HepG2 (cell line): Measurements from ENCODE around the gene PPM1H. TPM values are rescaled to one million over a fixed set of nuclear protein-coding genes. Genes with fewer than 3 reads are reported as not detected.

Experiments
- ATAC-seq: fragments of 200-7000 bp; cut with Tn5 transposase; 3 replicates; pipeline ENCODE4 v1.9.1; 2020; ENCODE audit warnings: mild to moderate bottlenecking, moderate library complexity
- BruUV-seq: library from RNA; stranded (reverse); fragments of 400-500 nt; replicated peaks from 2 replicates; lab custom pipeline; 2021; lab: Mats Ljungman, UMichigan
- CTCF ChIA-PET: fragments of 300-600 bp; formaldehyde crosslinking; extraction: SDS; loops from one replicate; lab custom pipeline; 2021; ENCODE audit warnings: low total read pairs, inconsistent platforms, low intra/inter-chr PET ratio; lab: Yijun Ruan, JAX
- POLR2A ChIA-PET: fragments of 350-600 bp; sonication (Branson Sonifier 250); formaldehyde crosslinking; loops from one replicate; lab custom pipeline; 2020; ENCODE audit warnings: antibody characterized with exemption, inconsistent platforms; lab: Yijun Ruan, JAX
- DNase-seq: peaks from one replicate; pipeline ENCODE4 v3.0.0-alpha.2; 2015; ENCODE audit warnings: low spot score
- FAIRE-seq: peaks from 3 replicates; lab custom pipeline; 2011; peaks lifted over from hg19 to GRCh38; lab: Jason Lieb, UNC
- H2AFZ ChIP-seq: one replicate; pipeline ENCODE4 v1.6.1; 2011; ENCODE audit warnings: low read length, inconsistent platforms
- H3K27ac ChIP-seq: fragments of 300-600 bp; 3 replicates; pipeline ENCODE4 v1.8.0; 2011; ENCODE audit warnings: mixed run types, mild to moderate bottlenecking, mixed read lengths, low read length, inconsistent platforms; ENCODE audit not compliant: insufficient read depth; ENCODE audit errors: extremely low read length
- H3K27me3 ChIP-seq, 2 experiments: fragments of 200-600 bp in 1 of 2; 2 replicates in 1 of 2; 3 replicates in 1 of 2; pipeline versions ENCODE4 v1.6.0 to v1.8.0; 2011; ENCODE audit warnings: low read length in 2 of 2, mild to moderate bottlenecking in 2 of 2, moderate library complexity in 2 of 2, inconsistent platforms in 1 of 2; ENCODE audit not compliant: insufficient read depth in 2 of 2, control insufficient read depth in 1 of 2
- H3K36me3 ChIP-seq, 2 experiments: fragments of 200-600 bp in 1 of 2; replicated peaks in 1 of 2; 2 replicates in 1 of 2; 3 replicates in 1 of 2; pipeline versions ENCODE4 v1.5.1 to v1.8.0; 2011; ENCODE audit warnings: low read length in 2 of 2, inconsistent platforms in 1 of 2; ENCODE audit not compliant: insufficient read depth in 2 of 2, control insufficient read depth in 1 of 2
- H3K4me1 ChIP-seq: 2 replicates; pipeline ENCODE4 v1.5.1; 2012; ENCODE audit warnings: low read length, inconsistent platforms; ENCODE audit not compliant: insufficient read depth
- H3K4me2 ChIP-seq: 2 replicates; pipeline ENCODE4 v1.6.0; 2011; ENCODE audit warnings: low read depth, low read length, inconsistent platforms
- H3K4me3 ChIP-seq, 3 experiments: fragments of 200-600 bp in 1 of 3; sonication (generic), shearing (Covaris generic) in 1 of 3; replicated peaks in 1 of 3; 2 replicates each; pipeline ENCODE4 v1.5.1; 2011 to 2016; ENCODE audit warnings: low read length in 3 of 3, inconsistent platforms in 2 of 3, low read depth in 2 of 3, mild to moderate bottlenecking in 2 of 3, control low read depth in 1 of 3, mixed read lengths in 1 of 3; ENCODE audit not compliant: insufficient read depth in 1 of 3
- H3K79me2 ChIP-seq: one replicate; pipeline ENCODE4 v1.6.1; 2011; ENCODE audit warnings: low read length, inconsistent platforms; ENCODE audit not compliant: insufficient read depth
- H3K9ac ChIP-seq: 2 replicates; pipeline ENCODE4 v1.6.0; 2011; ENCODE audit warnings: mild to moderate bottlenecking, low read depth, low read length, inconsistent platforms; ENCODE audit not compliant: insufficient read depth
- H3K9me3 ChIP-seq: 2 replicates; pipeline ENCODE4 v1.5.1; 2012; ENCODE audit warnings: mild to moderate bottlenecking, low read length
- H4K20me1 ChIP-seq: 2 replicates; pipeline ENCODE4 v1.6.0; 2011; ENCODE audit warnings: inconsistent platforms, mild to moderate bottlenecking, low read length, moderate library complexity; ENCODE audit not compliant: insufficient read depth
- ATAD3A ChIP-seq: sonication (generic); formaldehyde crosslinking; IDR thresholded peaks from 2 replicates; pipeline ENCODE4 v1.4.0; 2020; ENCODE audit warnings: missing genetic modification reagents
- HNRNPUL1 ChIP-seq: fragments of 200-400 bp; formaldehyde crosslinking; IDR thresholded peaks from 2 replicates; pipeline ENCODE4 v1.6.1; 2017; ENCODE audit warnings: low read depth, mild to moderate bottlenecking, low read length, moderate library complexity
- KDM4B ChIP-seq: sonication (generic); formaldehyde crosslinking; IDR thresholded peaks from 2 replicates; pipeline ENCODE4 v1.4.0; 2020; ENCODE audit warnings: missing genetic modification reagents
- SCMH1 ChIP-seq: sonication (generic); formaldehyde crosslinking; IDR thresholded peaks from 2 replicates; pipeline ENCODE4 v1.9.0; 2021; ENCODE audit warnings: missing genetic modification reagents, mild to moderate bottlenecking, borderline replicate concordance
- SIN3B ChIP-seq: fragments of 150-350 bp; IDR thresholded peaks from 2 replicates; pipeline ENCODE4 v1.6.1; 2014; ENCODE audit warnings: low read length
- SP4 ChIP-seq: sonication (generic); formaldehyde crosslinking; IDR thresholded peaks from 2 replicates; pipeline ENCODE4 v1.8.1; 2023; ENCODE audit warnings: mild to moderate bottlenecking, missing genetic modification reagents
- YY1 ChIP-seq: IDR thresholded peaks from 2 replicates; pipeline ENCODE4 v1.6.1; 2011; ENCODE audit warnings: low read length, low read depth, moderate library complexity, mild to moderate bottlenecking; ENCODE audit not compliant: insufficient read depth, insufficient replicate concordance
- ZBTB1 ChIP-seq: sonication (generic); formaldehyde crosslinking; IDR thresholded peaks from 2 replicates; pipeline ENCODE4 v1.4.0; 2020; ENCODE audit warnings: missing genetic modification reagents, borderline replicate concordance
- ZNF225 ChIP-seq: sonication (generic); formaldehyde crosslinking; IDR thresholded peaks from 2 replicates; pipeline ENCODE4 v1.4.0; 2020; ENCODE audit warnings: mild to moderate bottlenecking, missing genetic modification reagents
- ZNF510 ChIP-seq: sonication (generic); formaldehyde crosslinking; IDR thresholded peaks from 2 replicates; pipeline ENCODE4 v1.4.0; 2020; ENCODE audit warnings: low read depth, mild to moderate bottlenecking, missing genetic modification reagents
- ZNF589 ChIP-seq: sonication (generic); formaldehyde crosslinking; conservative IDR thresholded peaks from 2 replicates; pipeline ENCODE4 v1.8.0; 2022; ENCODE audit warnings: mild to moderate bottlenecking, moderate library complexity, missing genetic modification reagents
- ZSCAN22 ChIP-seq: sonication (generic); formaldehyde crosslinking; IDR thresholded peaks from 2 replicates; pipeline ENCODE4 v1.4.0; 2020; ENCODE audit warnings: mild to moderate bottlenecking, missing genetic modification reagents
- WGBS: methylation state at CpG from one replicate; pipeline ENCODE4 v1.1.6; 2017; ENCODE audit warnings: low lambda C conversion rate; 5-methylcytosine and 5-hydroxymethylcytosine counted together
- in situ Hi-C: cut with HindIII; loops from 2 replicates; pipeline ENCODE4 v1.10.0; 2017; ENCODE audit warnings: low pct_unique_long_range_greater_than_20kb; ENCODE audit not compliant: extremely low pct_ligation_motif_present
- intact Hi-C: fragments of 100-400 bp; cut with micrococcal nuclease; formaldehyde crosslinking; loops from one replicate; pipeline ENCODE4 v1.10.0; 2022; ENCODE audit not compliant: unreplicated experiment
- polyA plus RNA-seq, 8 experiments: library from polyadenylated mRNA; depleted of rRNA in 3 of 8; stranded (reverse) in 7 of 8; unstranded in 1 of 8; fragments of >200 nt; fragmentation: Illumina TruSeq in 4 of 8; extraction: Trizol in 4 of 8; gene quantifications; 2 replicates each; pipeline versions ENCODE4 v1.2.1 to v1.2.3, GENCODE V29; 2011 to 2016; ENCODE audit warnings: low read depth in 4 of 8, missing spikeins in 1 of 8, mixed read lengths in 1 of 8; ENCODE audit not compliant: insufficient read depth in 1 of 8
- total RNA-seq, 5 experiments: library from RNA; depleted of rRNA; stranded (reverse); fragments of >200 nt; fragmentation: Illumina TruSeq; extraction: Trizol; gene quantifications; 2 replicates each; pipeline ENCODE4 v1.2.3, GENCODE V29; 2016; ENCODE audit warnings: low read depth in 1 of 5
- TF ChIP-seq, protein P1 (sequence below): sonication (generic); formaldehyde crosslinking; IDR thresholded peaks from 2 replicates; pipeline ENCODE4 v1.4.0; 2020; ENCODE audit warnings: missing genetic modification reagents, borderline replicate concordance

The PPM1H gene
- total and polyA plus RNA-seq, 2 of the 13 experiments (the other 11 are each of a cell fraction or from before 2014, with no cell fraction given), result 29.1 to 38.1 TPM

DNA sequence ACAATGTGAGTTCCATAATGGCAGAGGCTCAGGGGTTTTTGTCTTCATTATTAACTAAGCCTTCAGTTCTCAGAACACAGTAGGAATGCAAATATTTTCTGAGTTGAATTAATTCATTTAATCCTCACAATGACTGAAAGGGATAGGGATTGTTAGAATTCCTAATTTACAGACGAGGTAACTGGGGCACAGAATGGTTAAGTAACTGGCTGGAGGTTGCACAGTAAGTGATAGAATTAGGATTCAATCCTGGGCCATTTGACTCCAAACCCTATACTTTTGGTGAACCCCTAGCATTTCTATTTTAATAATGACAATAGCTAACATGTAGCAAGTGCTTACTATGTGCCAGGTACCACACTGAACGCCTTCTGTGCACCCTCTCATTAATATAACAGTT lies 163.1 kb downstream of the PPM1H start:
- no peaks in the 10 kb centered on the region for H3K9me3 ChIP-seq
- no peak for DNase-seq
- BruUV-seq, result no TSS peak
- TF ChIP-seq SIN3B (no peak), ZNF589 (CRISPR knock-in tag) (no peak), ZNF510 (CRISPR knock-in tag) (no peak), ATAD3A (CRISPR knock-in tag) (no peak), YY1 (no peak), KDM4B (CRISPR knock-in tag) (no peak), ZBTB1 (CRISPR knock-in tag) (no peak), ZNF225 (CRISPR knock-in tag) (no peak), ZSCAN22 (no peak), SCMH1 (CRISPR knock-in tag) (no peak), SP4 (CRISPR knock-in tag) (no peak), HNRNPUL1 (no peak)
- TF ChIP-seq, protein P1, sequence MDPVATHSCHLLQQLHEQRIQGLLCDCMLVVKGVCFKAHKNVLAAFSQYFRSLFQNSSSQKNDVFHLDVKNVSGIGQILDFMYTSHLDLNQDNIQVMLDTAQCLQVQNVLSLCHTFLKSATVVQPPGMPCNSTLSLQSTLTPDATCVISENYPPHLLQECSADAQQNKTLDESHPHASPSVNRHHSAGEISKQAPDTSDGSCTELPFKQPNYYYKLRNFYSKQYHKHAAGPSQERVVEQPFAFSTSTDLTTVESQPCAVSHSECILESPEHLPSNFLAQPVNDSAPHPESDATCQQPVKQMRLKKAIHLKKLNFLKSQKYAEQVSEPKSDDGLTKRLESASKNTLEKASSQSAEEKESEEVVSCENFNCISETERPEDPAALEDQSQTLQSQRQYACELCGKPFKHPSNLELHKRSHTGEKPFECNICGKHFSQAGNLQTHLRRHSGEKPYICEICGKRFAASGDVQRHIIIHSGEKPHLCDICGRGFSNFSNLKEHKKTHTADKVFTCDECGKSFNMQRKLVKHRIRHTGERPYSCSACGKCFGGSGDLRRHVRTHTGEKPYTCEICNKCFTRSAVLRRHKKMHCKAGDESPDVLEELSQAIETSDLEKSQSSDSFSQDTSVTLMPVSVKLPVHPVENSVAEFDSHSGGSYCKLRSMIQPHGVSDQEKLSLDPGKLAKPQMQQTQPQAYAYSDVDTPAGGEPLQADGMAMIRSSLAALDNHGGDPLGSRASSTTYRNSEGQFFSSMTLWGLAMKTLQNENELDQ (CRISPR knock-in tag), result no peak
- TF ChIP-seq, all 625 proteins: peak for 0
- H3K4me2 ChIP-seq, result no peak overlapping the region
- intact Hi-C loops (no loop called here), in situ Hi-C loops (no loop called here)
- ATAC-seq (no peak), FAIRE-seq (no peak)
- ChIA-PET POLR2A (no interaction called here), CTCF (no interaction called here)
- H2AFZ ChIP-seq, result no peak overlapping the region
- 96% methylated on average over 2 of the region's 2 CpGs for WGBS
- H3K27ac ChIP-seq, result no peak overlapping the region
- H3K9ac ChIP-seq, result no peak overlapping the region
- peaks cover 7 to 39% of the 10 kb centered on the region in 2 experiments for H3K36me3 ChIP-seq
- no peaks in the 10 kb centered on the region; the same call in 1 of the 2 replicates for H3K4me1 ChIP-seq
- H4K20me1 ChIP-seq, result peaks cover 3% of the 10 kb centered on the region; the same call in 1 of the 2 replicates
- no peaks in the 10 kb centered on the region for H3K27me3 ChIP-seq
- no peaks in the 10 kb centered on the region for H3K79me2 ChIP-seq
- no peak overlapping the region for H3K4me3 ChIP-seq
